HuH-7.5 (cell line): ENCODE results near the gene PPP1R9B.

Source experiments
- DNase-seq: peaks from one replicate; pipeline ENCODE4 v3.0.0; 2011; ENCODE audit warnings: low spot score

PPP1R9B gene

GRCh38 chr17:50150354-50151040 lies at the start of gene PPP1R9B:
Gene PPP1R9B (minus strand): TSS chr17:50150677. CDS start chr17:50150513, 164 bp downstream.
- DNase-seq = no peak

GRCh38 chr17:50199803-50200456 lies 49.5 kb upstream of the PPP1R9B start:
- DNase-seq = peak; percentile 75

- no peak for DNase-seq
Observed at GRCh38 chr17:50199211-50199802, 48.8 kb upstream of the PPP1R9B start.

- DNase-seq = peak; percentile 77
Observed at GRCh38 chr17:50198026-50198669, 47.7 kb upstream of the PPP1R9B start.

- no peak for DNase-seq
Observed at GRCh38 chr17:50196826-50197225, 46.3 kb upstream of the PPP1R9B start.

- no peak for DNase-seq
Observed at GRCh38 chr17:50196036-50196435, 45.6 kb upstream of the PPP1R9B start.

GRCh38 chr17:50194934-50195865 lies 44.7 kb upstream of the PPP1R9B start:
- no peak for DNase-seq

GRCh38 chr17:50194140-50194933 lies 43.9 kb upstream of the PPP1R9B start:
- DNase-seq = no peak

GRCh38 chr17:50192618-50193291 lies 42.3 kb upstream of the PPP1R9B start:
- DNase-seq = no peak

- DNase-seq = no peak
Observed at GRCh38 chr17:50192144-50192617, 41.7 kb upstream of the PPP1R9B start.

- DNase-seq = no peak
Observed at GRCh38 chr17:50191359-50192143, 41.1 kb upstream of the PPP1R9B start.

- no peak for DNase-seq
Observed at GRCh38 chr17:50190603-50191358, 40.3 kb upstream of the PPP1R9B start.

GRCh38 chr17:50190293-50190602 lies 39.8 kb upstream of the PPP1R9B start:
- no peak for DNase-seq

- DNase-seq = no peak
Observed at GRCh38 chr17:50189550-50190292, 39.2 kb upstream of the PPP1R9B start.

- DNase-seq = no peak
Observed at GRCh38 chr17:50188921-50189549, 38.6 kb upstream of the PPP1R9B start.

- no peak for DNase-seq
Observed at GRCh38 chr17:50188531-50188920, 38.0 kb upstream of the PPP1R9B start.

- DNase-seq = no peak
Observed at GRCh38 chr17:50187751-50188530, 37.5 kb upstream of the PPP1R9B start.
